ENCODE results near the gene DNMT3A.
A peak's percentile ranks its signal among the peaks of the same experiment; 100 is the strongest.

Gene DNMT3A

GRCh38 chr2:25343187-25343825 is 1.6 kb upstream of the DNMT3A start:
- no peak for DNase-seq (ENCODE audit: low spot score)

DNA sequence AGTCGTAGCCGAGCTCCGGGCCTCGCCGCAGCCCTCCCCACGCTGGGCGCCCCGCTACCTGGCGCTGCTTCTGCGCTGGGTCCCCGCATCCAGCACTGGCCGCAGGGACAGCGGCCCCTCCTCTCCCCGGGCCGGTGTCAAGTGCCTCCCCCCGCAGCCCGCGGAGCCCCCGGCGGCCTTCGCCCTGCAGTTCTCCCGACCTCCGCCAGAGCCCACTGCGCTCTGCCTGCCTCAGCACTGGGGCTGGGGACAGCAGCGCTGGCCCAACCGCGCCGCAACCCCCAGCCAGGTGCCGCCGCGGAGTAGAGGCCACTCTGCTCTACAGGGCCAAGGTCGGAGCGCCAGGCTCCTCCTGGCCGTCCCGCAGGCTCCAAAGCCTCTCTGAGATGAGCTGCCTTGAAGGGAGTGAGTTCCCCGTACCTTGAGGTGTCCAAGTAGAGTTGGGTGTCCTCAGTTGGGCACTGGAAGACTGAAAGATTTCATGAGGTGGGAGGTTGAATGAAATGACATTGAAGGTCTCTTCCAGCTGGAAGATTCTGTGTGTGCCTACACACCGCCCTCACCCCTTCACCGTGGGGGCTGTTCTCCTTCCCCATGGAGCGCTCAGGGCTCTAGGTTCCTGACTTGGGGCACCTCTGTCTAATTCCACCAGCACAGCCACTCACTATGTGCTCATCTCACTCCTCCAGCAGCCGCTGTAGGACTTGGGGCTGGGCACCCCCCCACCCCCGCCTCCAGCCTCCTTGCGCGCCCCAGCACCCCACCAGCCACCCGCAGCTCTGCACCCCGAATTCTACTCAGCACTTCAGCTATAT is 854 bp upstream of the DNMT3A start:
- DNase-seq (ENCODE audit: low spot score): peak; percentile 15

DNA sequence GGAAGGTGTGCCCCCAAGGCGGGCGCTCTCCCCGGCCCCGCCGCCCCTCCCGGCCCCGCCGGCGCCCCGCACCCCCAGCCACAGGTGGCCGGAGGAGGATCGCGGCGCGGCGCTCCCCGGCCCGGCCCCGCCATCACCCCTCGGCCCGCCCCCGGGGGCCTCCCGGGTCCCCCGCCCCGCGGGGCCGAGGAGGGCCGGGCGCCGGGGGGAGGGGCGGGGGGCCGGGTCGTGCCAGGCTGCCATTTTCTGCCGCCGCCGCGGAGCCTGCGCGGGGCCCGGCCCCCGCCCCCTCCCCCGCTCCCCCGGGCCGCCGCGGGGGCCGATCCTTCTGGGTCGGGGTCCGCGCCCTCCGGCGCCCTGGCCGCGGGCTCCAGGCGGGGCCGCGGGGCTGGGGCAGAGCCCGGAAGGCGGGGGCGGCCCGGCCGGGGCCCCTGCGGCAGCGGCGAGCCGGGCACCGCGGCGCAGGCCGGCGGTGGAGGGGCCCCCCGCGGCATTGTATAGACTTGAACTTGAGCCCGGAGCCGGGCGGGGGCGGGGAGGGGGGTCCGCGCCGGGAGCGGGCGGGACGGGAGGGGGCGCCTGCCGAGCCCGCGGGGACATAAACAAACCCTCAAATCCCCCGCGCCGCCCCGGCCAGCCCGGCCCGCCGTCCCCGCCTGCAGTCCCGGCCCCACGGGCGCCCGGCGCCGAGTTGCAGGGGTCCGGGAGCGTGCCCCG is 556 bp downstream of the DNMT3A start:
- no peak for DNase-seq (ENCODE audit: low spot score)

GRCh38 chr2:25340181-25340921 is 1.4 kb downstream of the DNMT3A start:
- no peak for DNase-seq (ENCODE audit: low spot score)

GRCh38 chr2:25339791-25340180 is 1.9 kb downstream of the DNMT3A start:
- no peak for DNase-seq (ENCODE audit: low spot score)

DNA sequence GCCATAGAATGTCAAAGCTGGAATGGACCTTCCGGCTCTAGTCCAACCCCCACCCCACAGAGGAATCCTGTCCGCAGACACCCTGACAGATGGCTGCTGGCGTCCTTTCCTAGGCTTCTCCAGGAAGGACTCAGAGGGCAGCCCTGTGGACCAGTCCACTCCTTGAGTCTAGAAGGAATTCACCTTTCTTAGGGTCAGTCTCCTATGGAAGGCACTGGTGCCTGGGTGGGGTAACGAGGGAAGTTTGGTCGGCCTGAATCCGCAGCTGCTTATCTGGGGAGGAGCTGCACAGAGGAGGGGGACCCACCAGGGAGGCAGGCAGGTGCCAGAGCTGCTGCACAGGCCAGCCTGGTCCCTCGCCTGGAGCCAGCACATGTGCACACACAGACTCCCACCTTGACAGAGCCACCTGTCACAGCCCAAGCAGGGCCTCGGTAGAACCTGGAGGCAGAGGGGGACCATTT is 2.5 kb downstream of the DNMT3A start:
- DNase-seq (ENCODE audit: low spot score): no peak

DNA sequence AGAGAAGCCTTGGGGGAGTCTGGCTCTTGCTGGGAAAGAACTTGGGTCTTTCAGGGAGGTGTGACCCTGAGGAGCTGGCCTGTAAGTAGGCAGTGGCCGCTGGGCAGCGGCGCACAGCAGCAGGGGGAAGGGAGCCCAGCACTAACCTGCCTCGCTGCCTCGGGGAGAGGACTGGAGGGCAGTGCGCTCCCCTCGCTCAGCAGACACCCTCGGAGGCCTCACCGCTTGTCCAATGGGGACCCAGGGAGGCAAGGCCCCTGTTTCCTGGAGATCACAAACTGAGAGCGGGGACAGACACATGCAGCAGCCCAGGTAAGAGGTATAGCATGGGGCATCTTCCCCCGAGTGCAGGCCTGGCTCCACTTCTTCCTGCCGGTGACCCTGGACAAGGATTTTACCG is 3.3 kb downstream of the DNMT3A start:
- DNase-seq (ENCODE audit: low spot score): no peak

DNA sequence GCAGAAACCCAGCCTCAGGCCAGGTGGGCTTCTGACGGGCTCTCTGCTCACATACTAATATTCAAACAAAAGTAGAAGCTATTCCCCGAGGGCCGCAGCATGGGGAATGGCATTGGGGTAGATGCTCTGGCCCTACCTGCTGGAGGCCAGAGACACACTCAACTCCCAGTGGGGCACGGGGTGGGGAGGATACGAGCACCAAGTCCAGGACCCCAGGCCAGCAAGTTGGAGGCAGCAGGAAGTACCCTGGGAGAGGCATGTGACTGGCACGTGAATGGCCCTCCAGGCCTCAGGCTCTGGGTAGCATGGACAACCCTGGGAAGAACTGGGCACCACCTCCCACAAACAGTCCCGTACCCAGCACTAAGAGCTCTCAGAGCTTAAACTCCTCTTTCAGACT is 3.8 kb downstream of the DNMT3A start:
- DNase-seq (ENCODE audit: low spot score): no peak

- no peak for DNase-seq (ENCODE audit: low spot score)
Observed at GRCh38 chr2:25337276-25337675, 4.4 kb downstream of the DNMT3A start.

DNA sequence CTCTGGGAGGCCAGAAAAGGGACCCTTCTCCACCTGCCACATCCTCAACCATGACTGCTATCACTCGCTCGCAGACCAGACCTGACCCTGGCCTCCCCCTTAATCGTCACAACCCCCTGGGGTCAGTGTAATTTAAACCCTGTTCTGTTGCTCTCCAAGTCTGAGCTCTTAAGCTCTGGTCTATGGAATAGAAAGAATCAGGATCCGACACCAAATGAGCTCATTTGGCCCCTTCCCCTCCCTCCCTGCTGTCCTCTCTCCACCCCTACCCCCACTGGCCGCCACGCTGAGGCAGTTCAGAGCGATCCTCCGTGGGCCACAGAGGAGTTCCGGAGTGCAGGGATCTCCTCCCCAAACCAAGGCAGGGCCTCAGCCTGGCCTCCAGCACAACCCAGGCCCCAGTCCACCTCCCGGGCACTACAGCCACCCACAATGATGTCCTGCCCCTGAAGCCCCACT is 5.3 kb downstream of the DNMT3A start:
- DNase-seq (ENCODE audit: low spot score): no peak

- no peak for DNase-seq (ENCODE audit: low spot score)
Observed at GRCh38 chr2:25335971-25336370, 5.8 kb downstream of the DNMT3A start.

DNA sequence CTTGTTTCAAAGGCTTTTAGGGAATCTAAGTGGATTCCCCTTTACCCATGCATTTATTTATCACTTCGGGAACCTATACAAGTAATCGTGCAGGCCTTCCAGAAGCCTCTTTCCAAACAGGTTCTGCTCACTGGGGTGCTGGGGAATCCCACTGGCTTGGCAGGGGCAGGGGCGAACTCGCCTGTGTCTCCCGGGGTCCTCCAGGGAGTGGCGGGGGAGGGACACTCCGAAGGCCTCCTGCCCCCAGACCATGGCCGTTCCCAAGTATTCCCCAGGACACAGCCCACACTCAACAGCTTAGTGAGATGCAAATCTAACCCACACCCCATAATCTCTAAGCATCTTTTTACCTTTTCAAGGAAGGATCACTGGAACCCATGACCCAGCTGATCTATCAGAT is 6.5 kb downstream of the DNMT3A start:
- DNase-seq (ENCODE audit: low spot score): no peak

- DNase-seq (ENCODE audit: low spot score): no peak
Observed at GRCh38 chr2:25334482-25334881, 7.2 kb downstream of the DNMT3A start.

- no peak for DNase-seq (ENCODE audit: low spot score)
Observed at GRCh38 chr2:25333981-25334380, 7.7 kb downstream of the DNMT3A start.

GRCh38 chr2:25332571-25332970 is 9.2 kb downstream of the DNMT3A start:
- no peak for DNase-seq (ENCODE audit: low spot score)

GRCh38 chr2:25331686-25332365 is 9.9 kb downstream of the DNMT3A start:
- DNase-seq (ENCODE audit: low spot score): no peak

- DNase-seq (ENCODE audit: low spot score): no peak
Observed at GRCh38 chr2:25330937-25331336, 10.8 kb downstream of the DNMT3A start.

DNA sequence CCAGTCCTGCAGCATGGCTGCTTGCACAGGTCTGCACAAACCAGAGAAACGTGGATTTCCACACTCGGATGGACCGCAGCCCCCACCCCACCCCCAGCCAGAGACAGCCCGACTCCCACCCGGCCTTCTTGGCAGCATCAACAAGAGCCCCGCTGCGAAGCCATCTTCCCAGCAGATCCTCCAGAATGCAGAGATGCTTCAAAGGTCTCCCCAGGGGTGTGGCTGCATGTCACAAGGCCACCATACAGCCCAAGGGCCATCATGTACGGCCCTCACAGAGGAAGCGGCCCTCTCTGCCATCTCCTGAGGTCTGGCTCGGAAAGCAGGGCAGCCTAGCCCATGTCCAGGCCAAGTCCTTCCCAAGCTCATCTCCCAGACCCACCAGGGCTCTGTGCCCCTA is 11.5 kb downstream of the DNMT3A start:
- DNase-seq (ENCODE audit: low spot score): no peak

DNA sequence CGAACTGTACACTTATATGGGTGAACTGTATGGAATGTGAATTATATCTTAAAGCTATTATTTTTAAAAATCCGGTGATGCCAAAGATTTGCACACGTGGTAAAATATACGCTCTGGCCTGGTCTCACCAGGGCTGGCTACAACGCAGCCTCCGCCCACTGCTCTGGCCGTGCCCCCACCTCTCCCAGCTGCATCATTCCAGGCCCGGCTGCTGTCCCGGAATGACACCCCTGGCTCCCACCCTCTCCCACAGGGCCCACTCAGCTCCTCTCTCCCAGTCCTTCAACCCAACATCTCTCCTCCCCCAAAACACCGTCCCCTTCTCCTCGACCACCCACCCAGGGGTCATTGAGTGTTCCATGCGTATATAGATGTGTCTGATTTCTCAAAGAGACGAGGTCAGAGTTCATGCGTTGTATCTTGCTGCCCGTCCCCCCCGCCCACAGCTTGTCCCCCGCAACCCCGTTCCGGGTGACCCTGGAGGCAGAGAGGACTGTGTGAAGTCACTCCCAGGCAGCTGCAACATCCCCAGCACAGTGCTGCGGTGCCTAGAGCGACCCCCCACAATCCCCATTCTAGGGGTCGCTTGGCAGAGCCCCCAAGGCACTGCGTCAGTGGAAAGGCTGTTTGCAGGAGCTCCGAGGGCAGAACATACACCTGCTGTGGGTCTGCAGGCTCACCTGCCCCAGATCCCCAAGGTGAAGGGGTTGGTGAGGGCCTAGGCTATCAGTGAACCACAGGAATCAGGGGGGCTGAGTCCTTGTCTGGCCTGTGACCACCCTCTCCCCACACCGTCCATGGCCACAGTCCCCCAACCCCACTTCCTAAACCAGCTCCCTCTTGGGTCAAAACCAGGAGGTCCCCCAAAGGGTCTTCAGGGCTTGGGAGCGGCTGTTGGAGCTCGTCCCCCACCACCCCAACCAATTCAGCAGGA is 13.3 kb downstream of the DNMT3A start:
- DNase-seq (ENCODE audit: low spot score): no peak

- DNase-seq (ENCODE audit: low spot score): no peak
Observed at GRCh38 chr2:25326326-25327013, 15.3 kb downstream of the DNMT3A start.

Data from hematopoietic multipotent progenitor cell treated with erythropoietin and hydrocortisone succinate and interleukin-3 and kit ligand, for 17 days (in vitro differentiated cells).